HCT116 (cell line): ENCODE results near the gene TSPO.

Experiments
- CEBPB ChIP-seq: IDR thresholded peaks from 2 replicates; pipeline ENCODE4 v1.6.1; 2012; ENCODE audit warnings: low read depth
- EZH2 ChIP-seq: fragments of 200-600 bp; sonication (generic); IDR thresholded peaks from 2 replicates; pipeline ENCODE4 v1.6.1; 2017; ENCODE audit warnings: antibody characterized with exemption, mixed run types
- JUND ChIP-seq: IDR thresholded peaks from 2 replicates; pipeline ENCODE4 v1.6.1; 2012
- MAX ChIP-seq: IDR thresholded peaks from 2 replicates; pipeline ENCODE4 v1.6.1; 2012
- POLR2A ChIP-seq: IDR thresholded peaks from 2 replicates; pipeline ENCODE4 v1.7.0; 2011; ENCODE audit warnings: borderline replicate concordance; ENCODE audit not compliant: insufficient read depth, insufficient read length; ENCODE audit errors: extremely low read depth
- SP1 ChIP-seq: IDR thresholded peaks from 2 replicates; pipeline ENCODE4 v1.6.1; 2012; ENCODE audit warnings: low read depth
- YY1 ChIP-seq: IDR thresholded peaks from 2 replicates; pipeline ENCODE4 v1.6.1; 2011; ENCODE audit warnings: low read length, low read depth, moderate library complexity, mild to moderate bottlenecking; ENCODE audit not compliant: insufficient replicate concordance; ENCODE audit errors: extremely low read depth
- TF ChIP-seq, protein P1 (sequence below), 3 experiments: fragments of 200-600 bp in 1 of 3; sonication (generic) in 1 of 3; IDR thresholded peaks in 2 of 3; conservative IDR thresholded peaks in 1 of 3; 2 replicates each; pipeline ENCODE4 v1.5.1; 2012 to 2017; ENCODE audit warnings: low read depth in 2 of 3, low read length in 2 of 3, antibody characterized with exemption in 1 of 3, borderline replicate concordance in 1 of 3, control low read depth in 1 of 3, mild to moderate bottlenecking in 1 of 3, mixed read lengths in 1 of 3, mixed run types in 1 of 3, moderate library complexity in 1 of 3; ENCODE audit not compliant: insufficient read depth in 1 of 3
- TF ChIP-seq, protein P2 (sequence below): IDR thresholded peaks from 2 replicates; pipeline ENCODE4 v1.6.1; 2012; ENCODE audit warnings: low read depth
- TF ChIP-seq, protein P3 (sequence below): IDR thresholded peaks from 2 replicates; pipeline ENCODE4 v1.6.1; 2011; ENCODE audit warnings: mild to moderate bottlenecking, low read length, moderate library complexity; ENCODE audit not compliant: insufficient replicate concordance; ENCODE audit errors: extremely low read depth

DNA sequence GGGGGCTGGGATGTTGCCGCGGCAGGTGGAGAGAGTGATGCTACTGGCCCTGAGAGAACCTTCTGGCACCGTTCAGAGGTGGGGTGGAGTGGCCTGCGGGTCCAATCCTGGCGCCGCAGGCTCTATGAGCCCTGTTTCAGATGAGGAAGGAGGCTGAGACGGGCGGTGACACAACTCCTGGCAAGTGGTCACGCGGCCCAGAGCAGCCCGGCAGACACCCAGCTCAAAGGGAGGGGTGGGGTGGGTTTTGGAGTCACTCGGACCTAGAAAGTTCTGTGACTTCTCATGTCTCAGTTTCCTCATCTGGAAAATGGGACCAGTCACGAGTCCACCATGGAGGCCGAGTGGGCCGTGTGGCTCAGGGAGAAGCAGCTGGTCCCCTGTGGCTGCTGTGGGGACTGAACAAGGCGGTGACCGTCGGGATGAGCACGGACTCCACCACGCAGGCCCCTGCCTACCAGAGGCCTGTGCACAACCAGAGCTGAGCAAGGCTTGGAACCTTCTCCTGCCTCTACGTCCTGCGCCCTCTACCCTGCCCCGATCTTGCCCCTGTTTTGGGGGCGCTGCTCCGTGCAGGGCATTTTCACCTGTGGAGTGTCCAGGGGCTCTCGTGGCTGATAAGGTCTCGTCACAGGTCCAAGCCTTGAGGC lies 3.7 kb downstream of the TSPO start:
- TF ChIP-seq POLR2A (no peak), SP1 (no peak), EZH2 (no peak), JUND (no peak), YY1 (no peak), CEBPB (no peak), MAX (no peak)
- TF ChIP-seq, protein P1, sequence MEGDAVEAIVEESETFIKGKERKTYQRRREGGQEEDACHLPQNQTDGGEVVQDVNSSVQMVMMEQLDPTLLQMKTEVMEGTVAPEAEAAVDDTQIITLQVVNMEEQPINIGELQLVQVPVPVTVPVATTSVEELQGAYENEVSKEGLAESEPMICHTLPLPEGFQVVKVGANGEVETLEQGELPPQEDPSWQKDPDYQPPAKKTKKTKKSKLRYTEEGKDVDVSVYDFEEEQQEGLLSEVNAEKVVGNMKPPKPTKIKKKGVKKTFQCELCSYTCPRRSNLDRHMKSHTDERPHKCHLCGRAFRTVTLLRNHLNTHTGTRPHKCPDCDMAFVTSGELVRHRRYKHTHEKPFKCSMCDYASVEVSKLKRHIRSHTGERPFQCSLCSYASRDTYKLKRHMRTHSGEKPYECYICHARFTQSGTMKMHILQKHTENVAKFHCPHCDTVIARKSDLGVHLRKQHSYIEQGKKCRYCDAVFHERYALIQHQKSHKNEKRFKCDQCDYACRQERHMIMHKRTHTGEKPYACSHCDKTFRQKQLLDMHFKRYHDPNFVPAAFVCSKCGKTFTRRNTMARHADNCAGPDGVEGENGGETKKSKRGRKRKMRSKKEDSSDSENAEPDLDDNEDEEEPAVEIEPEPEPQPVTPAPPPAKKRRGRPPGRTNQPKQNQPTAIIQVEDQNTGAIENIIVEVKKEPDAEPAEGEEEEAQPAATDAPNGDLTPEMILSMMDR (IDR thresholded peaks at IDR 0.05 in 2 of 3, conservative IDR thresholded peaks at IDR 0.05 in 1 of 3; ENCODE audit: borderline replicate concordance in 1 of 3, insufficient read depth in 1 of 3, low read depth in 2 of 3, low read length in 2 of 3) = no peak
- TF ChIP-seq, protein P2, sequence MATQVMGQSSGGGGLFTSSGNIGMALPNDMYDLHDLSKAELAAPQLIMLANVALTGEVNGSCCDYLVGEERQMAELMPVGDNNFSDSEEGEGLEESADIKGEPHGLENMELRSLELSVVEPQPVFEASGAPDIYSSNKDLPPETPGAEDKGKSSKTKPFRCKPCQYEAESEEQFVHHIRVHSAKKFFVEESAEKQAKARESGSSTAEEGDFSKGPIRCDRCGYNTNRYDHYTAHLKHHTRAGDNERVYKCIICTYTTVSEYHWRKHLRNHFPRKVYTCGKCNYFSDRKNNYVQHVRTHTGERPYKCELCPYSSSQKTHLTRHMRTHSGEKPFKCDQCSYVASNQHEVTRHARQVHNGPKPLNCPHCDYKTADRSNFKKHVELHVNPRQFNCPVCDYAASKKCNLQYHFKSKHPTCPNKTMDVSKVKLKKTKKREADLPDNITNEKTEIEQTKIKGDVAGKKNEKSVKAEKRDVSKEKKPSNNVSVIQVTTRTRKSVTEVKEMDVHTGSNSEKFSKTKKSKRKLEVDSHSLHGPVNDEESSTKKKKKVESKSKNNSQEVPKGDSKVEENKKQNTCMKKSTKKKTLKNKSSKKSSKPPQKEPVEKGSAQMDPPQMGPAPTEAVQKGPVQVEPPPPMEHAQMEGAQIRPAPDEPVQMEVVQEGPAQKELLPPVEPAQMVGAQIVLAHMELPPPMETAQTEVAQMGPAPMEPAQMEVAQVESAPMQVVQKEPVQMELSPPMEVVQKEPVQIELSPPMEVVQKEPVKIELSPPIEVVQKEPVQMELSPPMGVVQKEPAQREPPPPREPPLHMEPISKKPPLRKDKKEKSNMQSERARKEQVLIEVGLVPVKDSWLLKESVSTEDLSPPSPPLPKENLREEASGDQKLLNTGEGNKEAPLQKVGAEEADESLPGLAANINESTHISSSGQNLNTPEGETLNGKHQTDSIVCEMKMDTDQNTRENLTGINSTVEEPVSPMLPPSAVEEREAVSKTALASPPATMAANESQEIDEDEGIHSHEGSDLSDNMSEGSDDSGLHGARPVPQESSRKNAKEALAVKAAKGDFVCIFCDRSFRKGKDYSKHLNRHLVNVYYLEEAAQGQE = no peak
- TF ChIP-seq, protein P3, sequence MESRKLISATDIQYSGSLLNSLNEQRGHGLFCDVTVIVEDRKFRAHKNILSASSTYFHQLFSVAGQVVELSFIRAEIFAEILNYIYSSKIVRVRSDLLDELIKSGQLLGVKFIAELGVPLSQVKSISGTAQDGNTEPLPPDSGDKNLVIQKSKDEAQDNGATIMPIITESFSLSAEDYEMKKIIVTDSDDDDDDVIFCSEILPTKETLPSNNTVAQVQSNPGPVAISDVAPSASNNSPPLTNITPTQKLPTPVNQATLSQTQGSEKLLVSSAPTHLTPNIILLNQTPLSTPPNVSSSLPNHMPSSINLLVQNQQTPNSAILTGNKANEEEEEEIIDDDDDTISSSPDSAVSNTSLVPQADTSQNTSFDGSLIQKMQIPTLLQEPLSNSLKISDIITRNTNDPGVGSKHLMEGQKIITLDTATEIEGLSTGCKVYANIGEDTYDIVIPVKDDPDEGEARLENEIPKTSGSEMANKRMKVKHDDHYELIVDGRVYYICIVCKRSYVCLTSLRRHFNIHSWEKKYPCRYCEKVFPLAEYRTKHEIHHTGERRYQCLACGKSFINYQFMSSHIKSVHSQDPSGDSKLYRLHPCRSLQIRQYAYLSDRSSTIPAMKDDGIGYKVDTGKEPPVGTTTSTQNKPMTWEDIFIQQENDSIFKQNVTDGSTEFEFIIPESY = no peak
